Heart left ventricle (tissue), 13 donors: ENCODE data around the gene ARID5B.

Experiments
- POLR2A ChIP-seq, 2 donors: fragments of 450-650 bp; IDR thresholded peaks; one replicate each; pipeline ENCODE4 v1.6.1; 2017; ENCODE audit warnings: antibody characterized with exemption in 2 of 2, mild to moderate bottlenecking in 2 of 2, moderate library complexity in 2 of 2
- TF ChIP-seq, protein P1 (sequence below), 12 donors: fragments of 200-600 bp; sonication (generic) in 4 of 12; IDR thresholded peaks; one replicate each; pipeline versions ENCODE4 v1.5.0 to v1.8.0; 2018 to 2022; ENCODE audit warnings: antibody characterized with exemption in 12 of 12, mild to moderate bottlenecking in 5 of 12
- donor health status: ischemic (EF 13 %, LVEDD 7.1; RV severe dilation, severe dysfunction).
- donor health status: DM: no; HTN: yes; CAD: no.
- donor health status: DM: no; HTN: no; CAD: no.
- donor health status: ischemic (EF 25% LVEDD 6.9; RV normal size, moderate dysfunction).
- donor health status: ischemic (EF 25% LVEDD 5.7; RV mildly dilated, moderate dysfunction).
- donor health status: ischemic (EF 35%, LVEDD 5.7; RV mildly dilated, moderate dysfunction).
- donor health status: nonischemic (EF 11% LVEDD 7.7; RV severe dilation, severe dysfunction).
- donor health status: DM: yes; HTN: yes; CAD: no.
- donor health status: PGD.
- donor health status: ischemic (EF 29% LVEDD 5.4; RV normal size, mild dysfunction).
- donor health status: nonischemic (EF 23%, LVEDD 6.1; RV moderate dilation, normal function).

- TF ChIP-seq, protein P1, sequence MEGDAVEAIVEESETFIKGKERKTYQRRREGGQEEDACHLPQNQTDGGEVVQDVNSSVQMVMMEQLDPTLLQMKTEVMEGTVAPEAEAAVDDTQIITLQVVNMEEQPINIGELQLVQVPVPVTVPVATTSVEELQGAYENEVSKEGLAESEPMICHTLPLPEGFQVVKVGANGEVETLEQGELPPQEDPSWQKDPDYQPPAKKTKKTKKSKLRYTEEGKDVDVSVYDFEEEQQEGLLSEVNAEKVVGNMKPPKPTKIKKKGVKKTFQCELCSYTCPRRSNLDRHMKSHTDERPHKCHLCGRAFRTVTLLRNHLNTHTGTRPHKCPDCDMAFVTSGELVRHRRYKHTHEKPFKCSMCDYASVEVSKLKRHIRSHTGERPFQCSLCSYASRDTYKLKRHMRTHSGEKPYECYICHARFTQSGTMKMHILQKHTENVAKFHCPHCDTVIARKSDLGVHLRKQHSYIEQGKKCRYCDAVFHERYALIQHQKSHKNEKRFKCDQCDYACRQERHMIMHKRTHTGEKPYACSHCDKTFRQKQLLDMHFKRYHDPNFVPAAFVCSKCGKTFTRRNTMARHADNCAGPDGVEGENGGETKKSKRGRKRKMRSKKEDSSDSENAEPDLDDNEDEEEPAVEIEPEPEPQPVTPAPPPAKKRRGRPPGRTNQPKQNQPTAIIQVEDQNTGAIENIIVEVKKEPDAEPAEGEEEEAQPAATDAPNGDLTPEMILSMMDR (IDR thresholded peaks at IDR 0.05), result no peak
- no peak for TF ChIP-seq POLR2A (IDR thresholded peaks at IDR 0.05)
Measured at GRCh38 chr10:61871487-61871886, 30.0 kb upstream of the ARID5B start.
